ENCODE data around the gene NIM1K.

The NIM1K gene

DNA sequence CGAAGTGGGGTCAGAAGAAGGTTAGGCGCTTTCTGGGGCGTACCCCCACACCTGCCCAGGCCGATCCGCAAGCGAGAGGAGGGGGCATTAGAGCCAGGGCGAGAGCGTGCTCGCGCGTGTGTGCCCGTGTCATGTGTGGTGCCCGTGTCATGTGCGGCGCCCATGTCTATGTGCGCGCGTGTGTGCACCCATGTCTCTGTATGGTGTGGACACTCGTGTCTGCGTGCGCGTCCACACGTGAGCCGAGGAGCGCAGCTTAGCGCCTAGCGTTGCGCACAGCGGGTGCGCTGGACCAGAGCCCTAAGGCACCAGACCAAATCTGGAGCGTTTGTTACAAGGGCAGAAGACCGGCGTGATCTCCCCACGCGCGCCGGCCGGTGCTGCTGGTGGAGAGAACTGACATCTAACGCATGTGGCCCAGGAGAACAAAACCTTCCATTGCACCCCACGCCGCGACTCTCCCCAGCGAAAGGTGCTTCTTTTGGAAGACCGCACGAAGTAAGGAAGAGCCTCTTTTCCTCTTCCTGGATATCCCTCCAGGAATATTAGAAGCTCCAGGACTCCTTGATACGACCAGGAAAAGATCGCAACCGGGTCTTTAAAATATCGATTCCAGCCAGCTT lies 644 bp downstream of the NIM1K start (continued):
- TF ChIP-seq ZNF2 (tag by site-specific recombination; IDR thresholded peaks at IDR 0.05) (peak; percentile 69), ZBTB7A (tag by site-specific recombination; IDR thresholded peaks at IDR 0.05; ENCODE audit: low read depth) (0 out of 2 replicates have a peak, but pooled peaks have one; percentile 43), MYNN (tag by site-specific recombination; IDR thresholded peaks at IDR 0.05; ENCODE audit: borderline replicate concordance) (peak; percentile 52; the same call in 1 of the 2 replicates), ZNF391 (tag by site-specific recombination; IDR thresholded peaks at IDR 0.05; ENCODE audit: borderline replicate concordance, low read depth) (peak; percentile 63; the same call in 1 of the 2 replicates), OSR2 (tag by site-specific recombination; IDR thresholded peaks at IDR 0.05) (no peak), ZNF785 (tag by site-specific recombination; IDR thresholded peaks at IDR 0.05) (peak; percentile 81; the same call in 1 of the 2 replicates), ZBTB1 (tag by site-specific recombination; IDR thresholded peaks at IDR 0.05) (0 out of 2 replicates have a peak, but pooled peaks have one; percentile 69), ZNF335 (tag by site-specific recombination; conservative IDR thresholded peaks at IDR 0.05) (peak; percentile 70), ZNF501 (tag by site-specific recombination; IDR thresholded peaks at IDR 0.05) (peak; percentile 47; the same call in 1 of the 2 replicates), ZNF10 (tag by site-specific recombination; IDR thresholded peaks at IDR 0.05) (no peak)
- TF ChIP-seq, protein P1, sequence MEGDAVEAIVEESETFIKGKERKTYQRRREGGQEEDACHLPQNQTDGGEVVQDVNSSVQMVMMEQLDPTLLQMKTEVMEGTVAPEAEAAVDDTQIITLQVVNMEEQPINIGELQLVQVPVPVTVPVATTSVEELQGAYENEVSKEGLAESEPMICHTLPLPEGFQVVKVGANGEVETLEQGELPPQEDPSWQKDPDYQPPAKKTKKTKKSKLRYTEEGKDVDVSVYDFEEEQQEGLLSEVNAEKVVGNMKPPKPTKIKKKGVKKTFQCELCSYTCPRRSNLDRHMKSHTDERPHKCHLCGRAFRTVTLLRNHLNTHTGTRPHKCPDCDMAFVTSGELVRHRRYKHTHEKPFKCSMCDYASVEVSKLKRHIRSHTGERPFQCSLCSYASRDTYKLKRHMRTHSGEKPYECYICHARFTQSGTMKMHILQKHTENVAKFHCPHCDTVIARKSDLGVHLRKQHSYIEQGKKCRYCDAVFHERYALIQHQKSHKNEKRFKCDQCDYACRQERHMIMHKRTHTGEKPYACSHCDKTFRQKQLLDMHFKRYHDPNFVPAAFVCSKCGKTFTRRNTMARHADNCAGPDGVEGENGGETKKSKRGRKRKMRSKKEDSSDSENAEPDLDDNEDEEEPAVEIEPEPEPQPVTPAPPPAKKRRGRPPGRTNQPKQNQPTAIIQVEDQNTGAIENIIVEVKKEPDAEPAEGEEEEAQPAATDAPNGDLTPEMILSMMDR (tag by site-specific recombination; IDR thresholded peaks at IDR 0.05): no peak
- TF ChIP-seq, protein P2, sequence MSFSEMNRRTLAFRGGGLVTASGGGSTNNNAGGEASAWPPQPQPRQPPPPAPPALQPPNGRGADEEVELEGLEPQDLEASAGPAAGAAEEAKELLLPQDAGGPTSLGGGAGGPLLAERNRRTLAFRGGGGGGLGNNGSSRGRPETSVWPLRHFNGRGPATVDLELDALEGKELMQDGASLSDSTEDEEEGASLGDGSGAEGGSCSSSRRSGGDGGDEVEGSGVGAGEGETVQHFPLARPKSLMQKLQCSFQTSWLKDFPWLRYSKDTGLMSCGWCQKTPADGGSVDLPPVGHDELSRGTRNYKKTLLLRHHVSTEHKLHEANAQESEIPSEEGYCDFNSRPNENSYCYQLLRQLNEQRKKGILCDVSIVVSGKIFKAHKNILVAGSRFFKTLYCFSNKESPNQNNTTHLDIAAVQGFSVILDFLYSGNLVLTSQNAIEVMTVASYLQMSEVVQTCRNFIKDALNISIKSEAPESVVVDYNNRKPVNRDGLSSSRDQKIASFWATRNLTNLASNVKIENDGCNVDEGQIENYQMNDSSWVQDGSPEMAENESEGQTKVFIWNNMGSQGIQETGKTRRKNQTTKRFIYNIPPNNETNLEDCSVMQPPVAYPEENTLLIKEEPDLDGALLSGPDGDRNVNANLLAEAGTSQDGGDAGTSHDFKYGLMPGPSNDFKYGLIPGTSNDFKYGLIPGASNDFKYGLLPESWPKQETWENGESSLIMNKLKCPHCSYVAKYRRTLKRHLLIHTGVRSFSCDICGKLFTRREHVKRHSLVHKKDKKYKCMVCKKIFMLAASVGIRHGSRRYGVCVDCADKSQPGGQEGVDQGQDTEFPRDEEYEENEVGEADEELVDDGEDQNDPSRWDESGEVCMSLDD (tag by site-specific recombination; IDR thresholded peaks at IDR 0.05): peak; percentile 87; the same call in 1 of the 2 replicates
- TF ChIP-seq, protein P3, sequence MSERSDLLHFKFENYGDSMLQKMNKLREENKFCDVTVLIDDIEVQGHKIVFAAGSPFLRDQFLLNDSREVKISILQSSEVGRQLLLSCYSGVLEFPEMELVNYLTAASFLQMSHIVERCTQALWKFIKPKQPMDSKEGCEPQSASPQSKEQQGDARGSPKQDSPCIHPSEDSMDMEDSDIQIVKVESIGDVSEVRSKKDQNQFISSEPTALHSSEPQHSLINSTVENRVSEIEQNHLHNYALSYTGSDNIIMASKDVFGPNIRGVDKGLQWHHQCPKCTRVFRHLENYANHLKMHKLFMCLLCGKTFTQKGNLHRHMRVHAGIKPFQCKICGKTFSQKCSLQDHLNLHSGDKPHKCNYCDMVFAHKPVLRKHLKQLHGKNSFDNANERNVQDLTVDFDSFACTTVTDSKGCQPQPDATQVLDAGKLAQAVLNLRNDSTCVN (tag by site-specific recombination; optimal IDR thresholded peaks at IDR 0.05): peak; percentile 99
- TF ChIP-seq, protein P4, sequence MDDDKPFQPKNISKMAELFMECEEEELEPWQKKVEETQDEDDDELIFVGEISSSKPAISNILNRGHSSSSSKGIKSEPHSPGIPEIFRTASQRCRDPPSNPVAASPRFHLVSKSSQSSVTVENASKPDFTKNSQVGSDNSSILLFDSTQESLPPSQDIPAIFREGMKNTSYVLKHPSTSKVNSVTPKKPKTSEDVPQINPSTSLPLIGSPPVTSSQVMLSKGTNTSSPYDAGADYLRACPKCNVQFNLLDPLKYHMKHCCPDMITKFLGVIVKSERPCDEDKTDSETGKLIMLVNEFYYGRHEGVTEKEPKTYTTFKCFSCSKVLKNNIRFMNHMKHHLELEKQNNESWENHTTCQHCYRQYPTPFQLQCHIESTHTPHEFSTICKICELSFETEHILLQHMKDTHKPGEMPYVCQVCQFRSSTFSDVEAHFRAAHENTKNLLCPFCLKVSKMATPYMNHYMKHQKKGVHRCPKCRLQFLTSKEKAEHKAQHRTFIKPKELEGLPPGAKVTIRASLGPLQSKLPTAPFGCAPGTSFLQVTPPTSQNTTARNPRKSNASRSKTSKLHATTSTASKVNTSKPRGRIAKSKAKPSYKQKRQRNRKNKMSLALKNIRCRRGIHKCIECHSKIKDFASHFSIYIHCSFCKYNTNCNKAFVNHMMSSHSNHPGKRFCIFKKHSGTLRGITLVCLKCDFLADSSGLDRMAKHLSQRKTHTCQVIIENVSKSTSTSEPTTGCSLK (tag by site-specific recombination; IDR thresholded peaks at IDR 0.05): 0 out of 2 replicates have a peak, but pooled peaks have one; percentile 54

DNA sequence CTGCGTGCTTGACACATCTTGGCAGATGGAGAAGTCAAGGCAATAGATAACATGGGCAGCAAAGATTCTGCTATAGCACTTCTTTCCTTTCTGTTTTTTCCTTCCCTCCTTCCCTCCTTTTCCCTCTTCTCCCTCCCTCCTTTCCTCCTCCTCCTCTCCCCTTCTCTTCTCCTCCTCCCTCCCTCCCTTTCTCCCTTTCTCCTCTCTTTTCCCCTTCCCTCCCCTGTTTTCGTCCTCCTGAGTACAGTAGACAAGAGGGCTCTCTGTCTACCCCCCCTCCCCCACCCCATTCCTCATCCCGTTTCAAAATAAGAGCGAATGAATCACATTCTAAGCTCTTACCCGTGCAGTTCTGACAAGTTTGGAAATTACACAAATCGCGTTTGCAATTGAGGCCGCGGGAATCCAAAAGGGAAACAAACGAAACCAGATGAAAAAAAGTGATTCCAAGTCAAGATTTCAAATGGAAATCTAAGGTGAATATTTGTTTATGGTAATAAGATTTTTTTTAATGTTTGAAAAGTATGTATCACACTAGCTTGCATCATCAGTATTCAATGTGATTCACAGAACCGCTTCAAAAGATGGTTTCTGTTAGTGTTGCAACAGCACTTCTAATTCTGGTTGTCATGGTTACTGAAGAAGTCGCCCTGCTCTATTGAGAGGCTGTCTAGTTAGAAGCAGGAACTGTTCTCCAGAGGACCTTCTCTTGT lies 1.3 kb downstream of the NIM1K start:
- Histone ChIP-seq H3K36me3 (ENCODE audit: control insufficient read depth in 2 of 2, insufficient read depth in 1 of 2, low read length in 2 of 2) (no peaks in the 10 kb centered on the region), H3K4me1 (ENCODE audit: control insufficient read depth, insufficient read depth, low read length) (no peaks in the 10 kb centered on the region; the same call in 1 of the 2 replicates), H3K27ac (ENCODE audit: extremely low read depth, low read depth, low read length) (no peak overlapping the region), H3K9me3 (ENCODE audit: control insufficient read depth, insufficient read depth, low read depth, low read length) (no peaks in the 10 kb centered on the region), H3K4me3 (ENCODE audit: low read depth, low read length) (peak overlapping the region; percentile 67)
- ChIA-PET CTCF (interaction anchor here (0.7 to 1.0 kb wide), 2 partner anchors 26 to 87 kb away, joined by 3 read pairs; no protein-coding TSS in a partner anchor), POLR2A (interaction anchor here (0.6 to 4.0 kb wide), 3 partner anchors 45 to 196 kb away, joined by 3 to 26 read pairs (median 3); partner anchors contain the start of gene ZNF131)
- no peak for TF ChIP-seq TCF7L2 (IDR thresholded peaks at IDR 0.05; ENCODE audit: borderline replicate concordance, low read depth, low read length)
- no peak for TF ChIP-seq ZNF830 (tag by site-specific recombination; IDR thresholded peaks at IDR 0.05; ENCODE audit: low read depth)
- no peak for TF ChIP-seq ZNF19 (tag by site-specific recombination; IDR thresholded peaks at IDR 0.05; ENCODE audit: low read depth)
- no peak for TF ChIP-seq ZNF555 (tag by site-specific recombination; conservative IDR thresholded peaks at IDR 0.05)
- TF ChIP-seq, protein P3 (tag by site-specific recombination; optimal IDR thresholded peaks at IDR 0.05): no peak
- TF ChIP-seq, protein P5, sequence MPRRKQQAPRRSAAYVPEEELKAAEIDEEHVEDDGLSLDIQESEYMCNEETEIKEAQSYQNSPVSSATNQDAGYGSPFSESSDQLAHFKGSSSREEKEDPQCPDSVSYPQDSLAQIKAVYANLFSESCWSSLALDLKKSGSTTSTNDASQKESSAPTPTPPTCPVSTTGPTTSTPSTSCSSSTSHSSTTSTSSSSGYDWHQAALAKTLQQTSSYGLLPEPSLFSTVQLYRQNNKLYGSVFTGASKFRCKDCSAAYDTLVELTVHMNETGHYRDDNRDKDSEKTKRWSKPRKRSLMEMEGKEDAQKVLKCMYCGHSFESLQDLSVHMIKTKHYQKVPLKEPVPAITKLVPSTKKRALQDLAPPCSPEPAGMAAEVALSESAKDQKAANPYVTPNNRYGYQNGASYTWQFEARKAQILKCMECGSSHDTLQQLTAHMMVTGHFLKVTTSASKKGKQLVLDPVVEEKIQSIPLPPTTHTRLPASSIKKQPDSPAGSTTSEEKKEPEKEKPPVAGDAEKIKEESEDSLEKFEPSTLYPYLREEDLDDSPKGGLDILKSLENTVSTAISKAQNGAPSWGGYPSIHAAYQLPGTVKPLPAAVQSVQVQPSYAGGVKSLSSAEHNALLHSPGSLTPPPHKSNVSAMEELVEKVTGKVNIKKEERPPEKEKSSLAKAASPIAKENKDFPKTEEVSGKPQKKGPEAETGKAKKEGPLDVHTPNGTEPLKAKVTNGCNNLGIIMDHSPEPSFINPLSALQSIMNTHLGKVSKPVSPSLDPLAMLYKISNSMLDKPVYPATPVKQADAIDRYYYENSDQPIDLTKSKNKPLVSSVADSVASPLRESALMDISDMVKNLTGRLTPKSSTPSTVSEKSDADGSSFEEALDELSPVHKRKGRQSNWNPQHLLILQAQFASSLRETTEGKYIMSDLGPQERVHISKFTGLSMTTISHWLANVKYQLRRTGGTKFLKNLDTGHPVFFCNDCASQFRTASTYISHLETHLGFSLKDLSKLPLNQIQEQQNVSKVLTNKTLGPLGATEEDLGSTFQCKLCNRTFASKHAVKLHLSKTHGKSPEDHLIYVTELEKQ (tag by site-specific recombination; IDR thresholded peaks at IDR 0.05; ENCODE audit: borderline replicate concordance): peak; percentile 64; the same call in 1 of the 2 replicates
- TF ChIP-seq KLF10 (tag by site-specific recombination; IDR thresholded peaks at IDR 0.05): no peak
